A549 (cell line): ENCODE measurements around the gene HLX. TPM values are rescaled to one million over a fixed set of nuclear protein-coding genes. Genes with fewer than 3 reads are reported as not detected.

ENCODE experiments used
- ATAC-seq, 2 experiments: fragments of 200-7000 bp in 1 of 2; fragments of >200 bp in 1 of 2; cut with Nextera tagmentation in 1 of 2; cut with Tn5 transposase in 1 of 2; 3 replicates each; pipeline versions ENCODE4 v1.8.0 to v1.9.1; 2018 to 2020; ENCODE audit warnings: mild to moderate bottlenecking in 1 of 2, moderate library complexity in 1 of 2
- CTCF ChIA-PET: fragments of 300-600 bp; sonication (Branson Sonifier 250); formaldehyde crosslinking; extraction: SDS; loops from one replicate; lab custom pipeline; 2021; ENCODE audit warnings: antibody characterized with exemption, inconsistent platforms; lab: Yijun Ruan, JAX
- POLR2A ChIA-PET: fragments of 350-600 bp; formaldehyde crosslinking; extraction: SDS; loops from one replicate; lab custom pipeline; 2021; ENCODE audit warnings: antibody characterized with exemption, inconsistent platforms; lab: Yijun Ruan, JAX
- DNase-seq, 2 experiments: peaks; one replicate each; pipeline versions ENCODE4 v3.0.0 to v3.0.0-alpha.2; 2011 to 2016; ENCODE audit warnings: low read depth in 1 of 2, low spot score in 1 of 2
- FAIRE-seq: peaks from 2 replicates; lab custom pipeline; 2011; peaks lifted over from hg19 to GRCh38; lab: Jason Lieb, UNC
- H3K27ac ChIP-seq, 2 experiments: fragments of >200 bp; sonication (Bioruptor Twin); formaldehyde crosslinking; 3 replicates each; pipeline ENCODE4 v1.5.1; 2016 to 2017
- H3K4me1 ChIP-seq: fragments of >200 bp; sonication (Bioruptor Twin); formaldehyde crosslinking; 3 replicates; pipeline ENCODE4 v1.6.1; 2016
- H3K4me2 ChIP-seq: fragments of >200 bp; sonication (Bioruptor Twin); formaldehyde crosslinking; 3 replicates; pipeline ENCODE4 v1.6.1; 2016
- H3K4me3 ChIP-seq: fragments of >200 bp; sonication (Bioruptor Twin); formaldehyde crosslinking; 3 replicates; pipeline ENCODE4 v1.5.1; 2016
- H3K9me3 ChIP-seq: fragments of >200 bp; sonication (Bioruptor Twin); formaldehyde crosslinking; 3 replicates; pipeline ENCODE4 v1.6.1; 2016
- BHLHE40 ChIP-seq: IDR thresholded peaks from 2 replicates; pipeline ENCODE4 v1.6.1; 2012; ENCODE audit warnings: low read depth, low read length, inconsistent platforms
- CEBPB ChIP-seq, 2 experiments: fragments of >200 bp in 1 of 2; sonication (Bioruptor Twin) in 1 of 2; formaldehyde crosslinking in 1 of 2; IDR thresholded peaks; 2 replicates each; pipeline ENCODE4 v1.6.1; 2012 to 2016
- CHD2 ChIP-seq: fragments of 150-350 bp; IDR thresholded peaks from 2 replicates; pipeline ENCODE4 v1.6.1; 2014; ENCODE audit warnings: low read length; ENCODE audit not compliant: partially characterized antibody
- EHF ChIP-seq: fragments of 250-450 bp; sonication (Bioruptor Pico); IDR thresholded peaks from 2 replicates; pipeline ENCODE4 v1.5.0; 2020; ENCODE audit warnings: mild to moderate bottlenecking
- EHMT2 ChIP-seq: fragments of 200-600 bp; sonication (generic); IDR thresholded peaks from 2 replicates; pipeline ENCODE4 v1.6.1; 2016; ENCODE audit warnings: antibody characterized with exemption, low read depth, mild to moderate bottlenecking, moderate library complexity
- ELK1 ChIP-seq: fragments of 150-350 bp; IDR thresholded peaks from 2 replicates; pipeline ENCODE4 v1.6.1; 2014; ENCODE audit warnings: low read depth, mild to moderate bottlenecking, low read length
- FOSB ChIP-seq: fragments of 250-450 bp; sonication (Bioruptor Pico); IDR thresholded peaks from 2 replicates; pipeline ENCODE4 v1.5.0; 2020; ENCODE audit warnings: mild to moderate bottlenecking, moderate library complexity
- FOXS1 ChIP-seq: fragments of 250-450 bp; sonication (Bioruptor Pico); IDR thresholded peaks from 2 replicates; pipeline ENCODE4 v1.5.0; 2020; ENCODE audit warnings: mild to moderate bottlenecking, moderate library complexity
- HDAC2 ChIP-seq: fragments of 200-600 bp; sonication (generic); IDR thresholded peaks from 2 replicates; pipeline ENCODE4 v1.6.1; 2016
- HES2 ChIP-seq: fragments of >200 bp; sonication (Bioruptor Twin); formaldehyde crosslinking; IDR thresholded peaks from 2 replicates; pipeline ENCODE4 v1.6.1; 2016
- HOXB5 ChIP-seq: fragments of 250-450 bp; sonication (Bioruptor Pico); IDR thresholded peaks from 2 replicates; pipeline ENCODE4 v1.5.0; 2020; ENCODE audit warnings: mild to moderate bottlenecking, moderate library complexity
- JUN ChIP-seq, 2 experiments: fragments of >200 bp; sonication (Bioruptor Twin); formaldehyde crosslinking; IDR thresholded peaks; 2 replicates in 1 of 2; 3 replicates in 1 of 2; pipeline ENCODE4 v1.6.1; 2016 to 2017
- JUNB ChIP-seq: fragments of >200 bp; sonication (Bioruptor Twin); formaldehyde crosslinking; IDR thresholded peaks from 2 replicates; pipeline ENCODE4 v1.6.1; 2016
- KDM5A ChIP-seq: fragments of 200-600 bp; sonication (generic); IDR thresholded peaks from 2 replicates; pipeline ENCODE4 v1.6.1; 2016; ENCODE audit warnings: antibody characterized with exemption, mild to moderate bottlenecking
- NR3C1 ChIP-seq: fragments of >200 bp; sonication (Bioruptor Twin); formaldehyde crosslinking; IDR thresholded peaks from 3 replicates; pipeline ENCODE4 v1.6.1; 2017
- PHF8 ChIP-seq: fragments of 200-600 bp; sonication (generic); IDR thresholded peaks from 2 replicates; pipeline ENCODE4 v1.6.1; 2016; ENCODE audit warnings: low read depth, mild to moderate bottlenecking, antibody characterized with exemption, moderate library complexity, borderline replicate concordance
- POLR2AphosphoS2 ChIP-seq: conservative IDR thresholded peaks from 2 replicates; pipeline ENCODE4 v1.6.1; 2012; ENCODE audit warnings: low read length, improper control_type of control experiment, inconsistent platforms
- RAD21 ChIP-seq, 2 experiments: fragments of >200 bp in 1 of 2; sonication (Bioruptor Twin) in 1 of 2; formaldehyde crosslinking in 1 of 2; IDR thresholded peaks in 1 of 2; conservative IDR thresholded peaks in 1 of 2; 2 replicates in 1 of 2; 3 replicates in 1 of 2; pipeline ENCODE4 v1.6.1; 2012 to 2018; ENCODE audit warnings: inconsistent platforms in 1 of 2
- RARB ChIP-seq: fragments of 250-450 bp; sonication (Bioruptor Pico); IDR thresholded peaks from 2 replicates; pipeline ENCODE4 v1.8.0; 2021; ENCODE audit warnings: mild to moderate bottlenecking, moderate library complexity
- RFX5 ChIP-seq: fragments of 450-650 bp; IDR thresholded peaks from 2 replicates; pipeline ENCODE4 v1.7.1; 2014; ENCODE audit warnings: antibody characterized with exemption, mild to moderate bottlenecking, moderate library complexity
- SMC3 ChIP-seq: fragments of >200 bp; sonication (Bioruptor Twin); formaldehyde crosslinking; IDR thresholded peaks from 3 replicates; pipeline ENCODE4 v1.6.1; 2018; ENCODE audit warnings: inconsistent platforms
- TP53 ChIP-seq: fragments of 250-450 bp; sonication (Bioruptor Pico); IDR thresholded peaks from 2 replicates; pipeline ENCODE4 v1.5.0; 2021; ENCODE audit warnings: mild to moderate bottlenecking, moderate library complexity
- USF2 ChIP-seq: fragments of 450-650 bp; IDR thresholded peaks from 2 replicates; pipeline ENCODE4 v1.6.1; 2014; ENCODE audit warnings: antibody characterized with exemption
- ZC3H11A ChIP-seq: fragments of 450-650 bp; IDR thresholded peaks from 2 replicates; pipeline ENCODE4 v1.6.1; 2014; ENCODE audit warnings: antibody characterized with exemption, mild to moderate bottlenecking
- WGBS: methylation state at CpG from one replicate; pipeline ENCODE4 v1.1.6; 2017; ENCODE audit errors: missing lambda C conversion rate; 5-methylcytosine and 5-hydroxymethylcytosine counted together
- polyA plus RNA-seq, 4 experiments: library from polyadenylated mRNA; depleted of rRNA in 3 of 4; stranded (reverse); fragments of >200 nt; fragmentation: RNase III in 1 of 4; extraction: RNeasy Plus Mini Kit Qiagen cat#74134 plus additional on column Dnase treatment in 1 of 4; gene quantifications; 2 replicates in 3 of 4; 3 replicates in 1 of 4; pipeline ENCODE4 v1.2.3, GENCODE V29; 2011 to 2017
- TF ChIP-seq, protein P1 (sequence below): IDR thresholded peaks from 2 replicates; pipeline ENCODE4 v1.6.1; 2012; ENCODE audit warnings: low read depth, borderline replicate concordance
- TF ChIP-seq, protein P2 (sequence below): fragments of 250-450 bp; sonication (Bioruptor Pico); IDR thresholded peaks from 2 replicates; pipeline ENCODE4 v1.5.0; 2021; ENCODE audit warnings: mild to moderate bottlenecking, moderate library complexity, borderline replicate concordance
- TF ChIP-seq, protein P3 (sequence below): fragments of >200 bp; sonication (Bioruptor Twin); formaldehyde crosslinking; IDR thresholded peaks from 3 replicates; pipeline ENCODE4 v1.5.1; 2016

The HLX gene
- polyA plus RNA-seq, 2 of the 4 experiments (the other 2 are of a cell fraction): 0.70 to 5.6 TPM

DNA sequence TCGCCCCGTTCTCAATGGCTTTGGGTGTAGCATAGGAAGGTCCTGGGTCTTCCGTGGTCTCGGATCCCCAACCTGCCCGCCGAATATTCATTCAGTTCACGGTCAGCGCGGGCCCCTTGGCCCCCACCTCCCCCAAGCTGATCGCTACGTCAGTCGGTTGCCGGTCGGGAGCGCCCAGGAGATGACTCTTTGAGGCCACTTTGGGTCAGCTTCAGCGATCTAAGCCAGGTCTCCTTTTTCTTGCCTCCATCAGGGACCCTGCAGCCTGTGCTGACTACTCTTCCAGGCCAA, 12.8 kb downstream of the HLX start:
- POLR2A ChIA-PET: no interaction called here
- ATAC-seq (no peak), FAIRE-seq (no peak), DNase-seq (no peak)
- Histone ChIP-seq H3K27ac (no peak overlapping the region), H3K4me2 (no peak overlapping the region), H3K9me3 (no peaks in the 10 kb centered on the region), H3K4me1 (no peaks in the 10 kb centered on the region), H3K4me3 (no peak overlapping the region)
- 75% methylated on average over 16 of the region's 16 CpGs for WGBS
- no peak for TF ChIP-seq BHLHE40
- TF ChIP-seq KDM5A: no peak
- TF ChIP-seq ELK1: no peak
- TF ChIP-seq RFX5: no peak
- TF ChIP-seq HES2: no peak
- TF ChIP-seq, protein P1, sequence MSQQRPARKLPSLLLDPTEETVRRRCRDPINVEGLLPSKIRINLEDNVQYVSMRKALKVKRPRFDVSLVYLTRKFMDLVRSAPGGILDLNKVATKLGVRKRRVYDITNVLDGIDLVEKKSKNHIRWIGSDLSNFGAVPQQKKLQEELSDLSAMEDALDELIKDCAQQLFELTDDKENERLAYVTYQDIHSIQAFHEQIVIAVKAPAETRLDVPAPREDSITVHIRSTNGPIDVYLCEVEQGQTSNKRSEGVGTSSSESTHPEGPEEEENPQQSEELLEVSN: no peak
- no peak for TF ChIP-seq FOSB (CRISPR knock-in tag)
- TF ChIP-seq CHD2: no peak
- TF ChIP-seq JUN (IDR thresholded peaks at IDR 0.05): no peak
- TF ChIP-seq CEBPB (IDR thresholded peaks at IDR 0.05): no peak
- no peak for TF ChIP-seq ZC3H11A
- TF ChIP-seq RARB (CRISPR knock-in tag): no peak
- TF ChIP-seq RAD21 (conservative IDR thresholded peaks at IDR 0.05 in 1 of 2, IDR thresholded peaks at IDR 0.05 in 1 of 2): no peak
- no peak for TF ChIP-seq EHF (CRISPR knock-in tag)
- no peak for TF ChIP-seq SMC3
- CTCF ChIA-PET: interaction anchor here (0.5 to 1.2 kb wide), 3 partner anchors 13 to 545 kb away, joined by 3 read pairs; no protein-coding TSS in a partner anchor

DNA sequence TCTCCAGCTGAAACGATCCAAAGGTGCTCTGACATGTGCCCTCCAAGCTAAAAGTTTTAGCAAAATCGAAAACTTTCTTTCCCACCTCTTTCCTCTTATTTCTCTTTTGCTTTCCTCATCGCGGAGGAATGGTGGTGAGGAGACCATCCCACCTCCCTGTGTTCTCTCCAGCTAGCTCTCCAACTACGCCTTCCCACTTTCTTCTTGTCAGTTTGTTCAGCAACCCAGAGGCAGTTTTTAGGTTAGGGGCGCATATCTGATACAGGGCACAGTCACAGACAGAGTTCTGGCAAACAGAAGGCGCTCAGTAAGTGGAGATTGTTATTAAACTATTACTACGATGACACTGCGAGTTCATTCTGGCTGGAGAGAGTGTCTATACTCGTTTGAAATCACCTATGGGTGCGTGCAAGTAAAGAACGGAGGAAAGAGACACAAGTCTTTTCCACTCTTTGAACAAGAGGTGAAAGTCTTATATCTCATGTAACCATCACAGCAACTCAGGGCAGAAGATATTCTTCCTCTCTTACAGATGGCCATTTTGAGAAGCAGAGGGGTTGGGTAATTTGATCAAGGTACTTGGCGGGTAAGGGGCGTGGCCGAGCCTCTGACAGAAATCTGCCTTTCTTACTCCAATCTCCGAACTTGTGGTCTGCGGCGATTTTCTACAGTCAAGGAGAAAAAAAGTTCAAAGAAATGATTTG, 13.9 kb downstream of the HLX start:
- no peak overlapping the region for H3K27ac ChIP-seq
- H3K9me3 ChIP-seq: no peaks in the 10 kb centered on the region
- TF ChIP-seq EHF (CRISPR knock-in tag) (no peak), TP53 (CRISPR knock-in tag) (no peak), ZC3H11A (no peak), ELK1 (no peak)
- DNase-seq: no peak
- ChIA-PET POLR2A (no interaction called here), CTCF (no interaction called here)
- no peak overlapping the region for H3K4me2 ChIP-seq
- WGBS: 66% methylated on average over 18 of the region's 18 CpGs
- ATAC-seq: no peak
- no peak overlapping the region for H3K4me3 ChIP-seq
- H3K4me1 ChIP-seq: no peaks in the 10 kb centered on the region
- FAIRE-seq: no peak

GRCh38 chr1:220893701-220894024, 14.4 kb downstream of the HLX start:
- DNase-seq (no peak), FAIRE-seq (no peak), ATAC-seq (no peak)
- CTCF ChIA-PET: interaction anchor here (1.4 kb wide), 1 partner anchor 53 kb away, joined by 4 read pairs; no protein-coding TSS in a partner anchor
- H3K4me2 ChIP-seq: no peak overlapping the region
- H3K4me1 ChIP-seq: no peaks in the 10 kb centered on the region
- no peak overlapping the region for H3K27ac ChIP-seq
- H3K4me3 ChIP-seq: no peak overlapping the region
- POLR2A ChIA-PET: no interaction called here
- H3K9me3 ChIP-seq: no peaks in the 10 kb centered on the region
- 82% methylated on average over 11 of the region's 11 CpGs for WGBS
- TF ChIP-seq JUNB: no peak
- TF ChIP-seq, protein P2, sequence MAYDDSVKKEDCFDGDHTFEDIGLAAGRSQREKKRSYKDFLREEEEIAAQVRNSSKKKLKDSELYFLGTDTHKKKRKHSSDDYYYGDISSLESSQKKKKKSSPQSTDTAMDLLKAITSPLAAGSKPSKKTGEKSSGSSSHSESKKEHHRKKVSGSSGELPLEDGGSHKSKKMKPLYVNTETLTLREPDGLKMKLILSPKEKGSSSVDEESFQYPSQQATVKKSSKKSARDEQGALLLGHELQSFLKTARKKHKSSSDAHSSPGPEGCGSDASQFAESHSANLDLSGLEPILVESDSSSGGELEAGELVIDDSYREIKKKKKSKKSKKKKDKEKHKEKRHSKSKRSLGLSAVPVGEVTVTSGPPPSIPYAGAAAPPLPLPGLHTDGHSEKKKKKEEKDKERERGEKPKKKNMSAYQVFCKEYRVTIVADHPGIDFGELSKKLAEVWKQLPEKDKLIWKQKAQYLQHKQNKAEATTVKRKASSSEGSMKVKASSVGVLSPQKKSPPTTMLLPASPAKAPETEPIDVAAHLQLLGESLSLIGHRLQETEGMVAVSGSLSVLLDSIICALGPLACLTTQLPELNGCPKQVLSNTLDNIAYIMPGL (CRISPR knock-in tag): no peak
- TF ChIP-seq NR3C1: no peak
- no peak for TF ChIP-seq EHMT2
- no peak for TF ChIP-seq HDAC2
- TF ChIP-seq USF2: no peak
- no peak for TF ChIP-seq POLR2AphosphoS2
- TF ChIP-seq, protein P3, sequence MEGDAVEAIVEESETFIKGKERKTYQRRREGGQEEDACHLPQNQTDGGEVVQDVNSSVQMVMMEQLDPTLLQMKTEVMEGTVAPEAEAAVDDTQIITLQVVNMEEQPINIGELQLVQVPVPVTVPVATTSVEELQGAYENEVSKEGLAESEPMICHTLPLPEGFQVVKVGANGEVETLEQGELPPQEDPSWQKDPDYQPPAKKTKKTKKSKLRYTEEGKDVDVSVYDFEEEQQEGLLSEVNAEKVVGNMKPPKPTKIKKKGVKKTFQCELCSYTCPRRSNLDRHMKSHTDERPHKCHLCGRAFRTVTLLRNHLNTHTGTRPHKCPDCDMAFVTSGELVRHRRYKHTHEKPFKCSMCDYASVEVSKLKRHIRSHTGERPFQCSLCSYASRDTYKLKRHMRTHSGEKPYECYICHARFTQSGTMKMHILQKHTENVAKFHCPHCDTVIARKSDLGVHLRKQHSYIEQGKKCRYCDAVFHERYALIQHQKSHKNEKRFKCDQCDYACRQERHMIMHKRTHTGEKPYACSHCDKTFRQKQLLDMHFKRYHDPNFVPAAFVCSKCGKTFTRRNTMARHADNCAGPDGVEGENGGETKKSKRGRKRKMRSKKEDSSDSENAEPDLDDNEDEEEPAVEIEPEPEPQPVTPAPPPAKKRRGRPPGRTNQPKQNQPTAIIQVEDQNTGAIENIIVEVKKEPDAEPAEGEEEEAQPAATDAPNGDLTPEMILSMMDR: no peak
- TF ChIP-seq RAD21 (conservative IDR thresholded peaks at IDR 0.05 in 1 of 2, IDR thresholded peaks at IDR 0.05 in 1 of 2): no peak
- TF ChIP-seq CEBPB (IDR thresholded peaks at IDR 0.05): no peak
- no peak for TF ChIP-seq RARB (CRISPR knock-in tag)
- TF ChIP-seq SMC3: no peak
- TF ChIP-seq FOXS1 (CRISPR knock-in tag): no peak
- no peak for TF ChIP-seq HOXB5 (CRISPR knock-in tag)
- TF ChIP-seq PHF8: no peak
